Nephron progenitor cell (in vitro differentiated cells): ENCODE results near the gene ZFP36L1.
A peak's percentile ranks its signal among the peaks of the same experiment; 100 is the strongest.

Experiments used
- DNase-seq: peaks from one replicate; pipeline ENCODE4 v3.0.0; 2021
- H3K27ac Mint-ChIP-seq: 2 replicates; pipeline ENCODE4 v1.8.0; 2021; ENCODE audit warnings: mild to moderate bottlenecking, moderate library complexity, mixed read lengths
- H3K27me3 Mint-ChIP-seq: 2 replicates; pipeline ENCODE4 v1.8.0; 2021; ENCODE audit warnings: mild to moderate bottlenecking, low read depth, mixed read lengths; ENCODE audit not compliant: poor library complexity
- H3K36me3 Mint-ChIP-seq: 2 replicates; pipeline ENCODE4 v1.8.0; 2021; ENCODE audit warnings: low read depth, mixed read lengths
- H3K4me1 Mint-ChIP-seq: 2 replicates; pipeline ENCODE4 v1.8.0; 2021; ENCODE audit warnings: mixed read lengths
- H3K4me3 Mint-ChIP-seq: 2 replicates; pipeline ENCODE4 v1.8.0; 2021; ENCODE audit warnings: mild to moderate bottlenecking, moderate library complexity, mixed read lengths
- H3K9me3 Mint-ChIP-seq: 2 replicates; pipeline ENCODE4 v1.8.0; 2021; ENCODE audit warnings: mild to moderate bottlenecking, moderate library complexity, mixed read lengths
- CTCF ChIP-seq: fragments of 200-600 bp; sonication (generic); IDR thresholded peaks from 2 replicates; pipeline ENCODE4 v1.5.0; 2021; ENCODE audit warnings: antibody characterized with exemption

ZFP36L1 gene

DNA sequence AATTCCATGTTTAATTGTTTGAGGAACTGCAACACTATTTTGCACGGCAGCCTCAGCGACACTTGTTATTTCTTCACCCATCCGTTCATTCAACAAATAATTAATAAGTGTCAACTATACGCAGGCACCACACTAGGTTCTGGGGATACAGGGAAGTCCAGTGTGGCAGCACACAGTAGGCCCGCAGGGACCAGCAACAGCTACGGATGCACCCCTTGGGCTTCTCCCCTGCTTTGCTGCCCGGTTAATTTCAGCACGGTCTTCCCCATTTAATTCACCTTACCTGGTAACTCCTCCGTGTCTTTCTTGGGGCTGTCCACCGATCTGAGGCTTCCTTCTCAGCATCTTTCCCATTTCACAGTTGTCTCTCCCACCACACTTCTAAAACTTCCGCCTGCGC lies 48.3 kb downstream of the ZFP36L1 start:
- Mint-ChIP-seq H3K27ac (peak overlapping the region; percentile 20), H3K27me3 (peaks cover 22% of the 10 kb centered on the region), H3K4me3 (no peak overlapping the region)

GRCh38 chr14:68741839-68742470 lies 50.9 kb downstream of the ZFP36L1 start:
- Mint-ChIP-seq H3K4me3 (no peak overlapping the region), H3K27me3 (peaks cover 25% of the 10 kb centered on the region), H3K9me3 (peaks cover 19% of the 10 kb centered on the region), H3K4me1 (peaks cover 41% of the 10 kb centered on the region), H3K27ac (no peak overlapping the region), H3K36me3 (peaks cover 7% of the 10 kb centered on the region)
- no peak for TF ChIP-seq CTCF
- no peak for DNase-seq

More for the DNA sequence above, 48.3 kb downstream of the ZFP36L1 start:
- Mint-ChIP-seq H3K4me1 (peaks cover 46% of the 10 kb centered on the region), H3K9me3 (peaks cover 19% of the 10 kb centered on the region), H3K36me3 (peaks cover 7% of the 10 kb centered on the region)
- no peak for TF ChIP-seq CTCF
- DNase-seq, result no peak

GRCh38 chr14:68741477-68741791 lies 51.4 kb downstream of the ZFP36L1 start:
- peaks cover 7% of the 10 kb centered on the region for H3K36me3 Mint-ChIP-seq
- peaks cover 19% of the 10 kb centered on the region for H3K9me3 Mint-ChIP-seq
- H3K4me1 Mint-ChIP-seq, result peaks cover 45% of the 10 kb centered on the region
- DNase-seq, result no peak
- no peak overlapping the region for H3K27ac Mint-ChIP-seq
- H3K4me3 Mint-ChIP-seq, result no peak overlapping the region
- peaks cover 25% of the 10 kb centered on the region for H3K27me3 Mint-ChIP-seq
- TF ChIP-seq CTCF, result no peak

GRCh38 chr14:68740788-68741476 lies 51.9 kb downstream of the ZFP36L1 start:
- Mint-ChIP-seq H3K9me3 (peaks cover 19% of the 10 kb centered on the region), H3K4me3 (no peak overlapping the region), H3K36me3 (peaks cover 7% of the 10 kb centered on the region), H3K27me3 (peaks cover 25% of the 10 kb centered on the region), H3K4me1 (peaks cover 50% of the 10 kb centered on the region), H3K27ac (no peak overlapping the region)
- no peak for DNase-seq
- no peak for TF ChIP-seq CTCF

- peaks cover 43% of the 10 kb centered on the region for H3K4me1 Mint-ChIP-seq
- peaks cover 16% of the 10 kb centered on the region for H3K27me3 Mint-ChIP-seq
- peaks cover 7% of the 10 kb centered on the region for H3K36me3 Mint-ChIP-seq
- H3K9me3 Mint-ChIP-seq, result peaks cover 19% of the 10 kb centered on the region
- H3K4me3 Mint-ChIP-seq, result no peak overlapping the region
- H3K27ac Mint-ChIP-seq, result no peak overlapping the region
- no peak for DNase-seq
- no peak for TF ChIP-seq CTCF
These were observed 53.2 kb downstream of the ZFP36L1 start for GRCh38 chr14:68739701-68740100.

- H3K27me3 Mint-ChIP-seq, result peaks cover 14% of the 10 kb centered on the region
- peaks cover 46% of the 10 kb centered on the region for H3K4me1 Mint-ChIP-seq
- H3K36me3 Mint-ChIP-seq, result peaks cover 7% of the 10 kb centered on the region
- H3K4me3 Mint-ChIP-seq, result no peak overlapping the region
- H3K27ac Mint-ChIP-seq, result no peak overlapping the region
- peaks cover 19% of the 10 kb centered on the region for H3K9me3 Mint-ChIP-seq
- DNase-seq, result no peak
- TF ChIP-seq CTCF, result no peak
These were observed 54.3 kb downstream of the ZFP36L1 start for GRCh38 chr14:68738559-68738958.
